HEK293 (cell line): ENCODE measurements around the gene EMP3.

ENCODE experiments used
- ATF2 ChIP-seq: fragments of 450-650 bp; formaldehyde crosslinking; IDR thresholded peaks from 2 replicates; pipeline ENCODE4 v1.5.1; 2016; ENCODE audit warnings: missing biosample characterization, missing genetic modification characterization, low read depth
- EGR2 ChIP-seq: fragments of 450-650 bp; formaldehyde crosslinking; IDR thresholded peaks from 2 replicates; pipeline ENCODE4 v1.5.1; 2016; ENCODE audit warnings: low read depth, missing biosample characterization, missing genetic modification characterization
- OSR2 ChIP-seq: fragments of 450-650 bp; formaldehyde crosslinking; IDR thresholded peaks from 2 replicates; pipeline ENCODE4 v1.5.1; 2016; ENCODE audit warnings: missing biosample characterization, missing genetic modification characterization
- REPIN1 ChIP-seq: fragments of 450-650 bp; formaldehyde crosslinking; IDR thresholded peaks from 2 replicates; pipeline ENCODE4 v1.5.1; 2017; ENCODE audit warnings: missing biosample characterization, missing genetic modification characterization, low read depth
- WT1 ChIP-seq: fragments of 450-650 bp; formaldehyde crosslinking; IDR thresholded peaks from 2 replicates; pipeline ENCODE4 v1.5.1; 2016; ENCODE audit warnings: missing biosample characterization, missing genetic modification characterization
- ZBTB1 ChIP-seq: fragments of 450-650 bp; formaldehyde crosslinking; IDR thresholded peaks from 2 replicates; pipeline ENCODE4 v1.5.1; 2016; ENCODE audit warnings: missing biosample characterization, missing genetic modification characterization
- ZFHX2 ChIP-seq: fragments of 450-650 bp; formaldehyde crosslinking; conservative IDR thresholded peaks from 2 replicates; pipeline ENCODE4 v1.5.1; 2016; ENCODE audit warnings: missing biosample characterization, missing genetic modification characterization
- ZNF114 ChIP-seq: fragments of 450-650 bp; formaldehyde crosslinking; IDR thresholded peaks from 2 replicates; pipeline ENCODE4 v1.5.0; 2017; ENCODE audit warnings: missing biosample characterization, missing genetic modification characterization
- ZNF148 ChIP-seq: fragments of 450-650 bp; formaldehyde crosslinking; IDR thresholded peaks from 2 replicates; pipeline ENCODE4 v1.5.0; 2017; ENCODE audit warnings: missing biosample characterization, missing genetic modification characterization, borderline replicate concordance
- ZNF155 ChIP-seq: fragments of 450-650 bp; formaldehyde crosslinking; IDR thresholded peaks from 2 replicates; pipeline ENCODE4 v1.5.1; 2016; ENCODE audit warnings: missing biosample characterization, missing genetic modification characterization
- ZNF174 ChIP-seq: fragments of 450-650 bp; formaldehyde crosslinking; IDR thresholded peaks from 2 replicates; pipeline ENCODE4 v1.5.0; 2017; ENCODE audit warnings: missing biosample characterization, mild to moderate bottlenecking, missing genetic modification characterization
- ZNF184 ChIP-seq: fragments of 450-650 bp; IDR thresholded peaks from 2 replicates; pipeline ENCODE4 v1.5.1; 2018; ENCODE audit warnings: missing biosample characterization, mild to moderate bottlenecking, missing genetic modification characterization
- ZNF19 ChIP-seq: fragments of 450-650 bp; formaldehyde crosslinking; IDR thresholded peaks from 2 replicates; pipeline ENCODE4; 2016; ENCODE audit warnings: missing biosample characterization, missing genetic modification characterization, low read depth
- ZNF214 ChIP-seq: fragments of 450-650 bp; formaldehyde crosslinking; IDR thresholded peaks from 2 replicates; pipeline ENCODE4 v1.5.1; 2017; ENCODE audit warnings: missing biosample characterization, mild to moderate bottlenecking, missing genetic modification characterization, borderline replicate concordance
- ZNF266 ChIP-seq: fragments of 450-650 bp; formaldehyde crosslinking; IDR thresholded peaks from 2 replicates; pipeline ENCODE4 v1.5.1; 2016; ENCODE audit warnings: missing biosample characterization, missing genetic modification characterization, low read depth
- ZNF354C ChIP-seq: fragments of 450-650 bp; formaldehyde crosslinking; IDR thresholded peaks from 2 replicates; pipeline ENCODE4 v1.5.1; 2016; ENCODE audit warnings: missing biosample characterization, missing genetic modification characterization, low read depth, borderline replicate concordance
- ZNF404 ChIP-seq: fragments of 450-650 bp; formaldehyde crosslinking; IDR thresholded peaks from 2 replicates; pipeline ENCODE4 v1.5.1; 2017; ENCODE audit warnings: missing biosample characterization, missing genetic modification characterization
- ZNF426 ChIP-seq: fragments of 450-650 bp; formaldehyde crosslinking; IDR thresholded peaks from 2 replicates; pipeline ENCODE4 v1.5.1; 2017; ENCODE audit warnings: missing biosample characterization, missing genetic modification characterization, mild to moderate bottlenecking, inconsistent platforms, moderate library complexity
- ZNF48 ChIP-seq: fragments of 450-650 bp; formaldehyde crosslinking; IDR thresholded peaks from 2 replicates; pipeline ENCODE4 v1.5.1; 2016; ENCODE audit warnings: missing biosample characterization, missing genetic modification characterization
- ZNF548 ChIP-seq: fragments of 450-650 bp; formaldehyde crosslinking; IDR thresholded peaks from 2 replicates; pipeline ENCODE4 v1.5.1; 2016; ENCODE audit warnings: missing biosample characterization, missing genetic modification characterization
- ZNF555 ChIP-seq: fragments of 450-650 bp; formaldehyde crosslinking; conservative IDR thresholded peaks from 2 replicates; pipeline ENCODE4 v1.5.1; 2017; ENCODE audit warnings: missing biosample characterization, mild to moderate bottlenecking, missing genetic modification characterization, inconsistent platforms
- ZNF580 ChIP-seq: fragments of 450-650 bp; formaldehyde crosslinking; IDR thresholded peaks from 2 replicates; pipeline ENCODE4 v1.5.1; 2016; ENCODE audit warnings: missing biosample characterization, missing genetic modification characterization
- ZNF596 ChIP-seq: fragments of 450-650 bp; IDR thresholded peaks from 2 replicates; pipeline ENCODE4 v1.5.0; 2018; ENCODE audit warnings: missing biosample characterization, mild to moderate bottlenecking, missing genetic modification characterization, moderate library complexity
- ZNF600 ChIP-seq: fragments of 450-650 bp; formaldehyde crosslinking; IDR thresholded peaks from 2 replicates; pipeline ENCODE4 v1.5.1; 2016; ENCODE audit warnings: missing biosample characterization, missing genetic modification characterization
- ZNF626 ChIP-seq: fragments of 450-650 bp; sonication (Bioruptor Pico); formaldehyde crosslinking; IDR thresholded peaks from 2 replicates; pipeline ENCODE4 v1.5.1; 2018; ENCODE audit warnings: missing biosample characterization, missing genetic modification characterization, inconsistent platforms
- ZNF658 ChIP-seq: fragments of 450-650 bp; formaldehyde crosslinking; IDR thresholded peaks from 2 replicates; pipeline ENCODE4; 2016; ENCODE audit warnings: missing biosample characterization, missing genetic modification characterization
- ZNF660 ChIP-seq: fragments of 450-650 bp; IDR thresholded peaks from 2 replicates; pipeline ENCODE4 v1.5.1; 2018; ENCODE audit warnings: missing biosample characterization, mild to moderate bottlenecking, missing genetic modification characterization
- ZNF791 ChIP-seq: fragments of 450-650 bp; formaldehyde crosslinking; IDR thresholded peaks from 2 replicates; pipeline ENCODE4 v1.5.1; 2016; ENCODE audit warnings: missing biosample characterization, missing genetic modification characterization
- ZNF843 ChIP-seq: fragments of 450-650 bp; formaldehyde crosslinking; IDR thresholded peaks from 2 replicates; pipeline ENCODE4 v1.5.1; 2016; ENCODE audit warnings: missing biosample characterization, missing genetic modification characterization
- TF ChIP-seq, protein P1 (sequence below): fragments of 450-650 bp; formaldehyde crosslinking; IDR thresholded peaks from 2 replicates; pipeline ENCODE4 v1.5.1; 2017; ENCODE audit warnings: missing biosample characterization, missing genetic modification characterization
- TF ChIP-seq, protein P2 (sequence below): sonication (generic); formaldehyde crosslinking; IDR thresholded peaks from 2 replicates; pipeline ENCODE4 v1.8.1; 2022; ENCODE audit warnings: mild to moderate bottlenecking, moderate library complexity, missing genetic modification reagents
- TF ChIP-seq, protein P3 (sequence below): fragments of 450-650 bp; formaldehyde crosslinking; IDR thresholded peaks from 2 replicates; pipeline ENCODE4 v1.5.1; 2017; ENCODE audit warnings: missing biosample characterization, missing genetic modification characterization

EMP3 gene

DNA sequence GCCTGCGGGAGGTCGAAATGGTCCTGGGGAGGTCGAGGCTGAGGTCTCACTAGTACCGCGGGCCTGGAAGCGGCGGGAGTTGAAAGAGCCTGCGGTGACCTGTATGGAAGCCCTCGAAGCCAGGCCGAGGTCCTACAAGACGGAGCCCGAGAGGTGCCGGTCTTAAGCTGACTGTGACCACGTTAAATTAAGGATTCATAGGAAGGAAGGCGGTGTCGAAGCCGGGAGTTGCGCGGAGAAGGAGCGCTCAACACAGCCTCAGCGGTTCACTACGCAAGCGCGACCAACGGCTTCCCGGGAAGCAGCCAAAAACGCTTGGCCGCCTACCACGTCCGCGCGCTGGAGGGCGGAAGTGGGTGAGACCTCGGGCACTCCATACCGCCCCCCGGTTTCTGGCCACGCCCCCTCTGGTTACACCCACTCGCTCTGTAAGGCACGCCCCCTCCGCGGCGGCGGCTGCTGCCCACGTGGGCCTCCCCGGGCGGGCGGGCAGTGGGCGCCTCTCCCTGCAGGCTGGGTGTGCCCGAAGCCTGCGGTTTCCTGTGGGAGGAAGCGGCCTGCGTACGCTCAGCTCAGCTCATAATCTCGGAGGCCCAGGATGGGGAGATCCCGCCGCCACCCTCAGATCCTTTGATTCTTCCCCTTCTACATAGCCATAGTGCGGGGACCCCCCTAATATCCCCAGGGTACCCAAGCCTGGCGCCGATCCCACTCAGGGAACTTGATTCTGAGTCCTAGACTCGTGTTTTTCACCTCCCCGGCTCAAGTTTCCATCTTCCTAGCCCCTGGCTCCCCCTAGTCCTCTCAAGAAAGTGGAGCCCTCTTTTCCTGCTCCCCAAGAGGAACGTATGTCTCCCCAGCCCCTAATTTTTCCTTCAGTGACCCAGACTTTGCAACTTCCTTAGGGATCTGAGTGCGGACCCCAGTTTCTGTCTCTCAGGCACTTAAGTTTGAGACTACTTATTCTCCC lies 3.4 kb upstream of the EMP3 start (continued):
- no peak for TF ChIP-seq ATF2 (tag by site-specific recombination)
- TF ChIP-seq, protein P1, sequence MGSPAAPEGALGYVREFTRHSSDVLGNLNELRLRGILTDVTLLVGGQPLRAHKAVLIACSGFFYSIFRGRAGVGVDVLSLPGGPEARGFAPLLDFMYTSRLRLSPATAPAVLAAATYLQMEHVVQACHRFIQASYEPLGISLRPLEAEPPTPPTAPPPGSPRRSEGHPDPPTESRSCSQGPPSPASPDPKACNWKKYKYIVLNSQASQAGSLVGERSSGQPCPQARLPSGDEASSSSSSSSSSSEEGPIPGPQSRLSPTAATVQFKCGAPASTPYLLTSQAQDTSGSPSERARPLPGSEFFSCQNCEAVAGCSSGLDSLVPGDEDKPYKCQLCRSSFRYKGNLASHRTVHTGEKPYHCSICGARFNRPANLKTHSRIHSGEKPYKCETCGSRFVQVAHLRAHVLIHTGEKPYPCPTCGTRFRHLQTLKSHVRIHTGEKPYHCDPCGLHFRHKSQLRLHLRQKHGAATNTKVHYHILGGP (tag by site-specific recombination): no peak
- TF ChIP-seq ZNF580: no peak
- peak; percentile 28 for TF ChIP-seq ZNF843
- TF ChIP-seq OSR2 (tag by site-specific recombination): no peak
- no peak for TF ChIP-seq ZNF426 (tag by site-specific recombination)
- TF ChIP-seq, protein P2, sequence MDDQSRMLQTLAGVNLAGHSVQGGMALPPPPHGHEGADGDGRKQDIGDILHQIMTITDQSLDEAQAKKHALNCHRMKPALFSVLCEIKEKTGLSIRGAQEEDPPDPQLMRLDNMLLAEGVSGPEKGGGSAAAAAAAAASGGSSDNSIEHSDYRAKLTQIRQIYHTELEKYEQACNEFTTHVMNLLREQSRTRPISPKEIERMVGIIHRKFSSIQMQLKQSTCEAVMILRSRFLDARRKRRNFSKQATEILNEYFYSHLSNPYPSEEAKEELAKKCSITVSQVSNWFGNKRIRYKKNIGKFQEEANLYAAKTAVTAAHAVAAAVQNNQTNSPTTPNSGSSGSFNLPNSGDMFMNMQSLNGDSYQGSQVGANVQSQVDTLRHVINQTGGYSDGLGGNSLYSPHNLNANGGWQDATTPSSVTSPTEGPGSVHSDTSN (CRISPR knock-in tag): 0 out of 2 replicates have a peak, but pooled peaks have one; percentile 48
- TF ChIP-seq ZNF354C (tag by site-specific recombination): no peak
- no peak for TF ChIP-seq ZNF184 (tag by site-specific recombination)
- TF ChIP-seq ZNF174 (tag by site-specific recombination): no peak
- no peak for TF ChIP-seq REPIN1 (tag by site-specific recombination)
- TF ChIP-seq ZNF555 (tag by site-specific recombination): no peak
- TF ChIP-seq WT1: peak; percentile 56; the same call in 1 of the 2 replicates
- TF ChIP-seq ZNF596 (tag by site-specific recombination): no peak
- no peak for TF ChIP-seq ZNF658
- no peak for TF ChIP-seq ZNF548 (tag by site-specific recombination)
- TF ChIP-seq ZNF404 (tag by site-specific recombination): no peak
- TF ChIP-seq ZNF791: no peak
- TF ChIP-seq ZNF600: no peak
- no peak for TF ChIP-seq ZNF48 (tag by site-specific recombination)
- no peak for TF ChIP-seq ZBTB1 (tag by site-specific recombination)
- TF ChIP-seq ZNF626: no peak
- peak; percentile 99 for TF ChIP-seq ZFHX2 (tag by site-specific recombination)
- no peak for TF ChIP-seq ZNF214 (tag by site-specific recombination)
- TF ChIP-seq, protein P3, sequence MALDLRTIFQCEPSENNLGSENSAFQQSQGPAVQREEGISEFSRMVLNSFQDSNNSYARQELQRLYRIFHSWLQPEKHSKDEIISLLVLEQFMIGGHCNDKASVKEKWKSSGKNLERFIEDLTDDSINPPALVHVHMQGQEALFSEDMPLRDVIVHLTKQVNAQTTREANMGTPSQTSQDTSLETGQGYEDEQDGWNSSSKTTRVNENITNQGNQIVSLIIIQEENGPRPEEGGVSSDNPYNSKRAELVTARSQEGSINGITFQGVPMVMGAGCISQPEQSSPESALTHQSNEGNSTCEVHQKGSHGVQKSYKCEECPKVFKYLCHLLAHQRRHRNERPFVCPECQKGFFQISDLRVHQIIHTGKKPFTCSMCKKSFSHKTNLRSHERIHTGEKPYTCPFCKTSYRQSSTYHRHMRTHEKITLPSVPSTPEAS (tag by site-specific recombination): no peak
- TF ChIP-seq ZNF19: no peak
- peak; percentile 45; the same call in 1 of the 2 replicates for TF ChIP-seq ZNF660 (tag by site-specific recombination)
- TF ChIP-seq ZNF114: no peak
- no peak for TF ChIP-seq ZNF148 (tag by site-specific recombination)
- peak; percentile 98 for TF ChIP-seq EGR2 (tag by site-specific recombination)
- TF ChIP-seq ZNF266 (tag by site-specific recombination): no peak; the same call in 1 of the 2 replicates
- no peak for TF ChIP-seq ZNF155 (tag by site-specific recombination)
